SK-N-SH (cell line): ENCODE results near the gene NDRG2.

Source experiments
- FOXM1 ChIP-seq: IDR thresholded peaks from 2 replicates; pipeline ENCODE4 v1.4.0; 2012; ENCODE audit warnings: low read depth, mild to moderate bottlenecking
- TEAD4 ChIP-seq: IDR thresholded peaks from 2 replicates; pipeline ENCODE4 v1.4.0; 2012; ENCODE audit warnings: mild to moderate bottlenecking, borderline replicate concordance; ENCODE audit not compliant: insufficient read depth

GRCh38 chr14:21001218-21001617, 23.6 kb downstream of the NDRG2 start:
- TF ChIP-seq TEAD4 (no peak), FOXM1 (no peak)
